Activated CD4-positive, alpha-beta T cell treated with anti-CD3 and anti-CD28 coated beads, Interleukin-2, Interleukin-4, amounts not matched to agents 100 ng/mL and 50 ng/mL, durations not matched to agents 16 hours and 8 hours (primary cell): Measurements from ENCODE around the gene RETN.
A peak's percentile ranks its signal among the peaks of the same experiment; 100 is the strongest.

Experiments
- DNase-seq: peaks from one replicate; pipeline ENCODE4 v3.0.0-alpha.2; 2020; ENCODE audit warnings: low spot score

RETN gene

DNA sequence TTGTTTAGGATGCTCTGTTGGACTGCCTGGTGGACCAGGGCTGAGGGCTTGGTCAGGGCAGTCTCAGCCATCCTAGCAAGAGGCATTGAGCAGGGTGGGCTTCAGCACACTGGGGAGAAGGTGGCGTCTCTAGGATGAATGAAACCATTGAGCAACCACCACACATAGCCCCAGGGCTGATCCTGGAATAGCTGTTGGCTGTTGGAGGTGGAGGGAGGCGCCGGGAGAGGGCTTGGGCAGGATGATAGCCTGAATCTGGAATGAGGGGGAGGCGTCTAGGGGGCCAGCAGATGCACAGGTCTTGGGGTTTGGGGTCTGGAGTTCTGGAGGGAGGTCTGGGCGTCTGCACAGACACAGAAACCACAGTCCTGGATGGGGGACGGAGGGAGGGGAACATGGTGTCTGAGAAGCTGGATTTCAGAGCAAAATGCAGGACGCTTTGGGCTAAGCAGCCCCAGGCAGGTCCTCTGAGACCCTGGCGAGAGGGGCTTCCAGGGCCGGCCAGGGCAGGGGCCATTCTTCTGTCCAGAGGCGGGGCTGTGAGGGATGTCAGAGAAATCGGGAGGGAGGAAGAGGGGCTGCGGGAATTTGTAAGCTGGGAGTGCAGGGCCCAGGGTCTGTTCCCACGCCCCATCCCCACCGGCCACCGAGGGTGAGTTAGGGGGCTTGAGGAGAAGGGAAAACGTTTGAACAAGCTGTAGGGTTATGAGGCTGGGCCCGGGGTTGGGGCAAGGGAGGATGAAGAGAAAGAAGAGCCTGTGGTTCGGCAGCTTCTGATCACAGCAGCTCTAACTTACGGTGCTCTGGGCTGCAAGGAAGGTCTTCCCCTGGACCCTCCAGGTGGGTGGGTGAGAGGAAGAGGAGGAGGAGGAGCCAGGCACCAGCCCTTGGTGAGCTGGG is 16.9 kb downstream of the RETN start:
- no peak for DNase-seq

DNA sequence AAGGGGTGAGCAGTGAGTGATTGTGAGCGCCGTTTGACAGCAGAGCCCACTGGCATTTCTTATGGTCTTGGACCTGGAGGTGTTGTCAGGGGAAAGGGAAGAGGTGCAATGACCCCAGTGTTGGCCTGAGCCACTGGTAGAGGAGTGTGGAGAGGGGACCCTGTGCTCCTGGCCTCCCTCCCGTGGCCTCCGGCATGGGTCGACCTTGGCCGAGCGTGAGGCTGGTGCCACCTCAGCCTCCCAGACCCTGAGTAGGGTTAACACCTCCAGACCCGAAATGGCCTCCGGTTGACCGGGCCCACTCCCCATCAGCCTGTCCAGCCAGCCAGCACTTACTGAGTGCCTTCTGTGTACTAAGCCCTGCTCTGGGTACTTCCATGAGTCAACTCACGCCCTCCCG is 18.3 kb downstream of the RETN start:
- DNase-seq: no peak

DNA sequence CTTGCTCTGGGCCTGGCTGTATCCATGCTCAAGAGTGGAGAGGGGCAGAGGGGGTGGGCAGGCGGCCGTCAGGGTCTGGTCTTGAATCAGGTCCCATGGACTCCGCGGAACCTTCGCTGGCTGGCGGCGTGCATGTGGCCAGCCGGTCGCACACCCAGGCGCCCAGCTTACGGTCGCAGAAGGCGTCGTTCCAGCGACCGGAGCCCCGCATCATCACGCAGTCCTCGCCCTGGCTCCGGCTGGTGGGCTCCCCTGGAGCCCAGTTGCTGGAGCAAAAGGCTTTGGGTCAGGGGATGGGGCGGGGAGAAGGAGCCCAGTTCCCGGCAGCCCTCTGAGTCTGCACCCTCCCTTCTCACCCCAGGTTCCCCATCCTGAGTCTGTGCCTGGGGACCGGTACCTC is 20.3 kb downstream of the RETN start:
- no peak for DNase-seq

DNA sequence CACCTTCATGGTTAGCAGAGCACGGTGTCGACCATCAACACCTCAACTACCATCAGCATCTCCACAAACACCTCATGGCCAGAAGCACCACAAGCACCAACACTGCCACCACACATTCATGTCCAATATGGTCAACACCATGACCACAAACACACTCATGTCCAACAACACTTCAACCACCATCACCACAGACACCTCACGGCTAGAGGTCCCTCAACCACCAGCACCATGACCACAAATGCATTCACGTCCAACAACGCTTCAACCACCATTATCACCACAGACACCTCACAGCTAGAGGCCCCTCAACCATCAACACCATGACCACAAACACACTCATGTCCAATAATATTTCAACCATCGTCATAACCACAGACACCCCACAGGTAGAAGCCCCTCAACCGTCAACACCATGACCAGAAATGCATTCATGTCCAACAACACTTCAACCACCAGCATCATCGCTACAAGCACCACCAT is 22.0 kb downstream of the RETN start:
- no peak for DNase-seq

DNA sequence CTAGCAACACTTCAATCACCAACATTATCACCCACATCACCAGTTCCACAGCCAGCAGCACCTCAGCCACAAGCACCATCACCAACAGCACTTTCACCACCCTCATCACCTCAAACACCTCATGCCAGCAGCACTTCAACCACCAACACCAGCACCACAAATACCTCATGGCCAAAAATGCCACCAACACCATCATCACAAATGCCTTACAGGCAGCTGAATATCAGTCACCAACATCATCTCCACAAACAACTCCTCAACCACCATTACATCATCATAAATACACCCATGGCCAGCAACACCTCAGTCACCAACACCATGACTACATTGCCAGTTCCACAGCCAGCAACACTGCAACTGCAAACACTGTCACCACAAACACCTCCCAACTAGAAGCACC is 22.6 kb downstream of the RETN start:
- DNase-seq: peak; percentile 8

DNA sequence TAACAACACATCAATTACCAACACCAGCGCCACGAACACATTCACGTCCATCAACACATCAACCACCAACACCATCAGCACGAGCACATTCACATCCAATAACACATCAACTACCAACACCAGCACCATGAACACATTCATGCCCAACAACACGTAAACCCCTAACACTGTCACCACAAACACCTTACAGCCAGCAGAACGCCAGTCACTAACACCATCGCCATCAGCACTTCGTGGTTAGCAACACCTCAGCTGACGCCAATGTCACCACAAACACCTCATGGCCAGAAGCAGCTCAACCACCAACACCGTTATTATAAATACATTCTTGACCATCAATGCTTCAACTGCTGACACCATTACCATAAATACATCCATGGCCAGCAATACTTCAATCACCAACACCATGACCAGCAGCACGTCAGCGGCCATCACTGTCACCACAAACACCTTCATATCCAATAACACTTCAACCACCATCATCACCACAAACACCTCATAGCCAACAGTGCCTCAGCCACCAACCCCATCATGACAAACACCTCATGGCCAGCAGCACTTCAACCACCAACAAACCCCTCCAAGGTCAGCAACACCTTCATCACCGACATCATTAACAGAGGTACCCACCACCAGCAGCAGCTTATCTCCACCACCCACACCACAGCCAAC is 23.7 kb downstream of the RETN start:
- DNase-seq: peak; percentile 26

DNA sequence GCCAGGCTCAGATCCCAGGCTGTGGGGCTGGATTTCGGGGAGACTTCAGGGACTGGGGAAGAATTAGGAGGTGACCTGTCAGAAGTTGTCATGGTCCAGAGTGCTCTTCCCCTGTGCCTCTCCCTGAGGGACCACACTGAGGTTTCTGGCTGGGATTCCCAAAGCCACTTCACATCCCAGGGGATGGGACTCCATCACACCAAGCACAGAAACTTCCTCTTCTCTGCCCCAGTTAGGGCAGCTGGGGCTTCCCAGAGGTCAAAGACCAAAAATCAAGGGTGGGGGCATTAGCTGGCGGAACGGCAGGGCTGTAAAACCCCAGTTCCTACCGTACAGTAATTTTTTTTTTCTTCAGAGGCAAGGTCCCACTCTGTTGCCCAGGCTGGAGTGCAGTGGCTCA is 25.6 kb downstream of the RETN start:
- no peak for DNase-seq

DNA sequence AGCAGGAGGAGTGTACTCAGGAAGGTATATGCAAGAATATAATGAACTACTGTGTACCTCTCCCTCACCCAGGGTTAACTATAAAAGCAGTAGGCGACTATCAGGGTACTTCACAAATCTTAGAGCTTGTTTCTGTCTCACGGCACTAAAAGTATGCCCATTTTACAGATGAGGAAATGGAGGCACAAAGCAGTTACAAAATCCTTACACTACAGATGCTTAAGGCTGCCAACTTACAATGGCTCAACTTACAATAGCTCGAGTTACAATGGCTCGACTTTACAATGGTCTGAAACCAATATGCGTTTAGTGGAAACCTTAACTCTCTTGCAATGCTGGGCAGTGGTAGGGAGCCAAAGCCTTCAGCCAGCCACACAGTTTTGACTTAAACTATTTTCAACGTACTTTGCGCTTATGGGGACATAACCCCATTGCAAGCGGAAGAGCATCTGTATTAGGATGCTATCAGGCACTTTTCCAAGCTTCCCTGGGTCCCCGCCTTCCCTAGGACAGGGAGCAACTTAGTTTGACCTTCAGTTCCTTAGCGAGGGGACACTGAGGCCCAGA is 29.0 kb downstream of the RETN start:
- no peak for DNase-seq

DNA sequence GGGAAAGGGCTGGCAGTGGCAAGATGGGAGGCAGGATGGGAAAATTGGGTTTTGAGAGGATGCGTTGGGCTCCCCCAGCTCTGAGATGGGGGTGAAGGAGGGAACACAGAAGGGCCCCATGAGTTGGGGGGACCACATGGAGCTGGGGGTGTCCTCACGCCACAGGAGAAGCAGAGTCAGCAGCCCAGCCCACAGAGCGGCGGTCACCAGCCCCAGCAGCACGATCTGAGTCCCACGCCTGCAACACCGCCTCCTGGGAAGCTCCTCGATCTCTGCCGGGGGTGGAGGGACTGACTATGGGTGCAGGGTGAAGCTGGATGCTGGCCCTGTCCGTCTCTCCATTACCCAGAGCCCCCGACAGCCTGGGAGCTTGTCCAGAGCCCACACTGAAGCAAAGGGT is 29.7 kb downstream of the RETN start:
- DNase-seq: no peak

DNA sequence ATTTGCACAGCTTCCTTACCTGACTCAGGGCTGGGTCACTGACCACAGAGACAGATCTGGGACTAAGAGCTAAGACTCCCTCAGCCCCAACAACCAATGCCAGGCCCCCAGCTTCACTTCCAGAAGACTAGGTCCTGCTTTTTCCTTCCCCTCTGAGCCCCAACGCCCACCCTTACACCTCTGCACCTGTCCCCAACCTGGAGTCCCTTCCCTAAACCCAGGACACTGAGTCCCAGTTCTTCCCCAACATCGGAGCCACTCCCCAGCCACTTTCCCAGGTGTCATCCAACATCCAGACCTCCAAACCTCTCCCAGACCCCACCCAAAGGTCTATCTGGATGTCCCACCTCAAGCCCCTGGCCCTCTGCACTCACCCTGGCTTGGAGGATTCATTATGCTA is 30.2 kb downstream of the RETN start:
- DNase-seq: no peak

DNA sequence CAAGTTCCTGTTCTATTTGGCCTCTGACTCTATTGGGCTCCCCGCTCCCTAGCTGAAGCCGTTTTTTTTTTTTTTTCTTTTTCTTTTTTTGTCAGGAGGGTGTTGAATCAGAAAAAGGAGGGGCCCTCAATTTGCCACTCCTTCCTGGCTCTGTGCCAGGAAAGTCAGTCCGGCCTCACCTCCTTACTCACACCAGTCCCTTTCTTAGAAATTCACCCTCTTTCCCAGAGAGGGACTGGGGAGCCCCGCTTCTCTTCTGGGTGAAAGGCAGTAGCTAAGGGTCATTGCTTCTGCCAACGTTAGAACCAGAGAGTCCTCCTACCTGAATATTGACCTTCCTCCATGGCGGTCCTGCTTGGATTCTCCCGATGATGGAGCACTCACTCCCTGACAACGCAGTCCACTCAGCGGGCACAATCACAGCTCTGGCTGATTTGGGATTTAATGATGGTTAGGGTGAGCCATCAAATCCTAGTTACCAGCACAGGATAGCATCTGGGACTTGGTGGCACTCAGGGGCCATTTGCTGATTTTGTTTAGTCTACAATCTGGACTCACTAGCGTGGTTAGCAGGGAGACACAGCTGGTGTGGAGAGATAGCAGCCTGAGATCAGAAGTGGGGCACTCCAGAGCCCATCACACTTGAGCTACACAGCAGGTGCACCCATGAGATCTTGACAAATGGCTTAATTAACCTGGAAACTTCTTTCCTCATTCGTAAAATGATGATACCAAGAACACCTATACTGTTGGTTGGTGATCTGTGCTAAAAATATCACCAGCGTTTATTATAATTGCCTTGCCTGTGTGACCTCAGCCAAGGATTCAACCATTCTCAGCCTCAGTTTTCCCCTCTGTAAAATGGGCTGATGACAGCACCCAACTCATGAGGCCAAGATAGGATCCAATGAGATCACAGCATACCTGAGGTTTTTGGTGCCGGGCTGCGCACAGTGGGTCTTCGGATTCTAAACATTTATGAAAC is 30.9 kb downstream of the RETN start:
- peak; percentile 33 for DNase-seq

DNA sequence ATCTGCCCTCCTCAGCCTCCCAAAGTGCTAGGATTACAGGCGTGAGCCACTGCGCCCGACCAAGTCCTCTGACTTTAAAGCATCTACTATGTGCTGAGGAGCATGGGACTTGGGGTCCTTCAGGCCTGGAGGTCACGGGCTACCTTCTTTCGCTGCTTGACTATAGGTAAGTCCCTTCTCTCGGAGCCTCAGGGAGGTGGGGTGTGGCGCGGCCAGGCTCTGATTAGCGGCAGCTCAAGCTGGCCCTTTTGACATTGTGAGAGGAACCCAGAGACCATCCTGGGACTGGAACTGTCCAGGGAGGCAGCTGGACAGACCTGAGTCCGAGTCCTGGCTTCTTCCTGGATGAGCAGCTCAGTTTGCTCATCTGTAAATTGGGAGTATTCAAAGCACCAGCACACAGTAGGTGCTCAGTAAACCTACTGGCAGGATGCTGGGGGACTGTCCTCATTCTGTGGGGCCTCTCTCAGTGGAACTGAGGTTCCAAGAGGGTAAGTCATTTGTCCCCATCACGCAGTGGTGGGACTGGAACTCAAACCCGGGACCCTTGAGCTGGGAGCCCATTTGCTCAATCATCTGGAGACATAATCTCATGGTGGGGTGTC is 32.3 kb downstream of the RETN start:
- DNase-seq: no peak

DNA sequence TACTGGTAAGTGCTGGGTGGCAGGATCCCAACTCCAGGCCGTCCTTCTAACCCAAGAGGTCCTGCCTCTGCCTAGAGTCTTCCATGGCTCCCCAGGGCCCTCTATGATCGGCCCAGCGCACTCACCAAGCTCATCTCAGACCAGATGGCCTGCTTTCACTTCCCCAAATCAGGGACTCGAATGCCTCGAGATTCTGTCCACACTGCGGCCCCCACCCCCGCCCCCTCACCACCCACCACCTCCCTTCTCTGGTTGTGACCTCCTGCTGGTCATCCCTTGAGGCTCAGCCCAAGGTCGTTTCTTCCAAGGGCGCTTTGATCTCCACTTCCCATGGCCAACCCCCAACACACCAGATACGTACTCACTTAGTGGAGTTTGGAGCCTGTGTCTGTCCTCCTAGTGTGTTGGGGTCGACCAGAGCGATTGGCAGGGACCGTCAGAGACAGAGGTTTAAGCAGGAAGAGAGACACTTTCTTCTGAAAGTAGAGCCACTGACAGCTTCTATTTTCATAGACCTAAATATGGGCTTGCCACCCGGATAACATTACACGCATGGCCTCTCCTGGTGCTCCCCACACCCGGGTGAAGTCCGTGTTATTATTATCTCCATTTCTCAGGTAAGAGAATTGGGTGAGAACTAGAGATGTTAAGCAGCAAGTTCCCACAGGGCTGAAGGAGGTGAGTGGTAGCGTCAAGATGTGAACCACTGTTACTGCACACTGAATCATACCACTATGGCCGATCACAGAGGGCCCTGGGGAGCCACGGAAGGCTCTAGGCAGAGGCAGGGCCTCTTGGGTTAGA is 33.0 kb downstream of the RETN start, which contains the start of gene FCER2:
Gene FCER2, minus strand, starts transcription at position 478 of the 804 bp plus-strand sequence. CDS start 2,371 bp downstream, outside the sequence.
- no peak for DNase-seq

DNA sequence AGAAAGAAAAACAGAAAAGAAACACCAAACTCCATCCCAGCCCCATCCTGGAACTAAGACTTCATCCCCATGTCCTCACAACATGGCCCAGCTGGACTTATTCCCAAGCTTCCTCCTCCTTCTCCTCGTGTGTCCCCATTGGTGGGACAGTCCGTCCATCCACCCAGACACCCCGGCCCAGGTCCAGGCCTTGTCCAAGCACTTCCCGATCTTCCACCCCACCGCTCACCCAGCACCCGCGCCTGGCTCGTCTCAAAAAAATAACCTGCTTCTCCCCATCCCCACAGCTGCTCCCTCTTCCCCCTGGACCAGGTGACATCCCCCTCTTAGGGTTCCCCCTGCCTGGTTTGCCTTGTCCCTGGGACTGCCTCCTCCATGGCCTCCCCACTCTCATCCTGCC is 34.5 kb downstream of the RETN start:
- no peak for DNase-seq

DNA sequence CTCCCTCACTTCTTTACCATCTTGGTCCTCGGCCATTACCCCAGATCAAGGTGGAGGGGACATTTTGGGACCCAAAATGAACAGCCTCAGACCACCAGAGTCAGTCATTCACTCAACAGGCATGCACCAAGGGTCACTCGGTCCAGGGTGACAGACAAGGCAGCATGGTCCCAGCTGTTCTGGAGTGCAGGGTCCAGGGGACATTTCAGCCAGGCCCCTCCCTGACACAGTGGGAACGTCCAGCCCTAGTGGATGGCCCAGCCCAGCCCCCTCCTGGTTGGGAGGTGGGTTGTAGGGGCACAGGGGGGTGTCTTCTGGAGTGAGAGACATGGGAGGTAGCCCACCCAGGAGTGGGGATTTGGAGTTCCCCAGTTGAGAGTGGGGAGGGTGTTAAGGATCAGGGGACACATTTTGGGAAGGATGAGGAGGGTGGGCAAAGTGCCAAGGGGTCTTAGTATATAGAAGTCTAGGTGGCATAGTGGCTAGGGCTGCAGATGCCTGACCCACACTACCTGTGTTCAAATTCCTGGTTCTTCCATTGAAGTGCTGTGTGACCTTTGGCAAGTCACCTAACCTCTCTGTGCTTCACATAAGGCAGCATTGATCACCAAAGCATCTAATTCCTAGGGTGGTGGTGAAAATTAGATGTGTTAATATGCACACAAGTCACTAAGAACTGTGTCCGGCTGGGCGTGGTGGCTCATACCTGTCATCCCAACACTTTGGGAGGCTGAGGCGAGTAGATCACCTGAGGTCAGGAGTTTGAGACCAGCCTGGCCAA is 35.6 kb downstream of the RETN start:
- DNase-seq: no peak

DNA sequence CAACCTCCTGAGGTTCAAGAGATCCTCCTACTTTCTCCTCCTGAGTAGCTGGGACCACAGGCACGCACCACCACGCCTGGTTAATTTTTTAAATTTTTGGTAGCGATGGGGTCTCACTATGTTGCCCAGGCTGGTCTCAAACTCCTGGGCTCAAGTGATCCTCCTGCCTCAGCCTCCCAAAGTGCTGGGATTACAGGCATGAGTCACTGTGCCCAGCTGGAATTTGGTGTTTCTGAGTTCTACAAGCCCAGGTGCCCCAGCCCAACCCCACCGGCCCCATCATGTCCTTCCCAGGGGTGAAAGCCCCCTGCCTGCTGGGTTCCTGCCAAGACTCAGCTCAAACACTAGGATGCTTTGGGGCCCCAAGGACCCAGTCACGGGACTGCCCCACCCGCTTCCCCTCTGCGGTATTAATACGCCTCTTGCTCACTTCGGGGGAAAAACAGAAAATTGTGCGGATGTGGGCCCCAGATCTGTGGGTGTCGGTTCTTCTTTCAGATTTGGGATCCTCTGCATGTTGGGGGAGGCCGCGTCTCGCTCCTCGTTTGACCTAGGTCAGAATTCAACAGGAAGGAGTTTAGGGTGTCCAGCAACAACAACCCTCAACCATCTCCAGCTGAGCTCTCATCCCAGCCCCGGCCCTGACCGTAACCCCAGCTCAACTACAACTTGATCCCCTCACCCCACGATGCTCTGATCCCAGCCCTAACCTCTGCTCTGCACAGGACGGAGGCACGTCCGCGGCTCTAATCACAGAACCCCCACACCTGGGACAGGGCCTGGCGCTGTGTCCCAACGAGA is 36.7 kb downstream of the RETN start:
- DNase-seq: peak; percentile 73

DNA sequence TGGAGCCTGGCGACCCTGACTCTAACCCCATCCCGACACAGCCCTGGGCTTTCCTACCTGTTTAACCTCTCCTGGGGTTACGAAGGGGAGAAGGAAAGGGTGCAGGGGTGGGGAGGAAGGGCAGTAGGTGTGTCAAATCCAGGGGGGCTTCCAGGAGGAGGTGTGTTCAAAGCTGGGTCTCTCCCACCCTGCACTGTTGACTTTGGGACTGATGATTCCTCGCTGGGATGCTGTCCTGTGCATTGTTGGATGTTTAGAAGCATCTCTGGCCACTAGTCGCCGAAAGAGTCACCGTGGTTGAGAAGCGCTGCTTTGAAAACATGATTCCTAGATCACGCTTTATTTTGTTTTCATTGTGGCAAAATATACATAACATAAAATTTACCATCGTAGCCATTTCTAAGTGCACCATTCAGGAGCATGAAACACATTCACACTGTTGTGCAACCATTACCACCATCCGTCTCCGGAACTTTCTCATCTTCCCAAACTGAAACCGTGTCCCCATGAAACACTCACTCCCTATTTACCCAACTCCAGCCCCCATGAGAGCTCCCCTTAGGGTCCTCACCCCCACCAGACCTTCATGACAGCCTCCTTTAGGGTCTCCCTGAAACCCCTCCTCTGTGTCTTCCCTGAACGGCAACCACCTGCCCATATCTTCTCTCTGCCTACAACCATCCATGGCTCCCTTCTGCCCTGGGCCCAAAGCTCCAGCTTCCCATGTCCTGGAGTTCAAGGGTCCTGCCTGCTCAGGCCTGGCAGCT is 37.5 kb downstream of the RETN start:
- no peak for DNase-seq

DNA sequence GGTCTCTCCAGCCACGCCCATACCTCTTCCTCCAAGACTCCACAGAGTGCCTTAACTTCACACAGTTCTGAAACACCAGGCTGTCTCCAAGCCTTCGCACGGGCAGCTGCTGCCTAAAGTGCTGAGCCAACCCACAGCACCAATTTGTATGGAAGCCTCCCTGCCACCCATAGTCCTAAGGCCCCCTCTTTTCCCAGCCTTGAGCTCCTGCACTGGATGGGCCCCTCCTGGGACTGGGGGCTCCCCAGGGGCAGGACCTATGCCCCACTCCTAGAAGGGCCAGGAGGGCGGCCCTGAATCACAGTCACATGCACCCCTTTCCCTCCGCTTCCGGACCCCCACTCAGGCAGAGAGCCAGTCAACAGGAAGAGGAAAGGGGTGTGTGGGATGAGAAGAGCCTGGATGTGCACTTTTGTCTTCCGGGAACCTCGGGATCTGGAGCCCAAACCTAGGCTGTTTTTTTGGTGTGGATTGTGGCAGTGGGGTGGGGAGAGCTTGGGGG is 38.2 kb downstream of the RETN start:
- DNase-seq: no peak
